Ovary (tissue), 9 donors: ENCODE measurements around the gene ATP1A3. TPM values are rescaled to one million over a fixed set of nuclear protein-coding genes. Genes with fewer than 3 reads are reported as not detected.
"Not testable (repeated sequence)": the region's sequence is repeated elsewhere in the genome, so short reads cannot be mapped to it uniquely, and the experiment has no call there.

Source experiments
- DNase-seq, 5 donors: peaks; one replicate each; pipeline ENCODE4 v3.0.0-alpha.2; 2019 to 2020
- H3K27ac ChIP-seq, 2 donors: fragments of 200-600 bp; one replicate each; pipeline versions ENCODE4 v1.5.1 to v1.8.0; 2019 to 2022
- H3K27me3 ChIP-seq: fragments of 200-600 bp; one replicate; pipeline ENCODE4 v1.8.0; 2022
- H3K36me3 ChIP-seq: fragments of 200-600 bp; sonication (generic); one replicate; pipeline ENCODE4 v1.5.1; 2019
- H3K4me1 ChIP-seq: one replicate; pipeline ENCODE4 v1.8.1; 2013; ENCODE audit warnings: mild to moderate bottlenecking, moderate library complexity; ENCODE audit not compliant: insufficient read depth
- H3K4me3 ChIP-seq: fragments of 200-600 bp; sonication (generic); one replicate; pipeline ENCODE4 v1.5.1; 2017
- H3K9me3 ChIP-seq, 2 donors: fragments of 200-600 bp in 1 of 2; sonication (generic) in 1 of 2; one replicate each; pipeline versions ENCODE4 v1.5.1 to v1.8.1; 2013 to 2019; ENCODE audit warnings: mild to moderate bottlenecking in 1 of 2, moderate library complexity in 1 of 2
- EP300 ChIP-seq: sonication (generic); formaldehyde crosslinking; IDR thresholded peaks from one replicate; pipeline ENCODE4 v1.6.1; 2017; ENCODE audit warnings: antibody characterized with exemption
- POLR2A ChIP-seq: fragments of 450-650 bp; IDR thresholded peaks from one replicate; pipeline ENCODE4 v1.6.1; 2017; ENCODE audit warnings: antibody characterized with exemption, mild to moderate bottlenecking, moderate library complexity
- WGBS, 3 donors: extraction: QIAGEN DNeasy Blood & Tissue Kit in 1 of 3; methylation state at CpG; one replicate each; pipeline versions ENCODE4 v1.1.5 to v1.1.7; 2013 to 2017; 5-methylcytosine and 5-hydroxymethylcytosine counted together
- intact Hi-C, 4 donors: fragments of 100-400 bp; cut with DNase I; formaldehyde crosslinking; loops; one replicate each; pipeline versions ENCODE4 v1.11.0 to v1.15.1; 2022 to 2023
- polyA plus RNA-seq, 2 donors: library from polyadenylated mRNA; stranded (reverse); fragments of 200-250 nt in 1 of 2; fragments of 350-450 nt in 1 of 2; fragmentation: Illumina TruSeq in 1 of 2; extraction: RNeasy Lipid Tissue Mini Kit (QIAGEN cat#74804) in 1 of 2; gene quantifications; one replicate each; pipeline ENCODE4 v1.2.3, GENCODE V29; 2013 to 2014
- total RNA-seq, 7 donors: library from RNA; depleted of rRNA in 2 of 7; stranded (reverse); fragments of >200 nt in 2 of 7; fragmentation: NEBNext Ultra II Directional in 3 of 7; extraction: Animal tissue kit (Norgen Biotek cat#: 25700) in 3 of 7; gene quantifications; one replicate each; pipeline versions ENCODE4 v1.1.0 to v1.2.4, GENCODE V29; 2016 to 2023
- TF ChIP-seq, protein P1 (sequence below), 3 donors: fragments of 450-650 bp in 2 of 3; fragments of 200-600 bp in 1 of 3; IDR thresholded peaks; one replicate each; pipeline versions ENCODE4 v1.5.1 to v1.8.0; 2016 to 2022; ENCODE audit warnings: antibody characterized with exemption in 3 of 3, mild to moderate bottlenecking in 1 of 3
- donor health status: DM: no; HTN: no; CAD: no; lungs with moderate emphysema.
- donor health status: DM: no; HTN: no; CAD: no.
- donor health status: Bipolar disorder and iron deficiency.
- donor health status: DM: yes; HTN: yes; CAD: no.
- donor health status: DM: no; HTN: no; CAD: no.
- donor health status: DM: yes; HTN: yes; CAD: no.

Gene ATP1A3
- total and polyA plus RNA-seq, 9 donors: 0.02 to 0.33 (median 0.32) TPM; not detected in 6

DNA sequence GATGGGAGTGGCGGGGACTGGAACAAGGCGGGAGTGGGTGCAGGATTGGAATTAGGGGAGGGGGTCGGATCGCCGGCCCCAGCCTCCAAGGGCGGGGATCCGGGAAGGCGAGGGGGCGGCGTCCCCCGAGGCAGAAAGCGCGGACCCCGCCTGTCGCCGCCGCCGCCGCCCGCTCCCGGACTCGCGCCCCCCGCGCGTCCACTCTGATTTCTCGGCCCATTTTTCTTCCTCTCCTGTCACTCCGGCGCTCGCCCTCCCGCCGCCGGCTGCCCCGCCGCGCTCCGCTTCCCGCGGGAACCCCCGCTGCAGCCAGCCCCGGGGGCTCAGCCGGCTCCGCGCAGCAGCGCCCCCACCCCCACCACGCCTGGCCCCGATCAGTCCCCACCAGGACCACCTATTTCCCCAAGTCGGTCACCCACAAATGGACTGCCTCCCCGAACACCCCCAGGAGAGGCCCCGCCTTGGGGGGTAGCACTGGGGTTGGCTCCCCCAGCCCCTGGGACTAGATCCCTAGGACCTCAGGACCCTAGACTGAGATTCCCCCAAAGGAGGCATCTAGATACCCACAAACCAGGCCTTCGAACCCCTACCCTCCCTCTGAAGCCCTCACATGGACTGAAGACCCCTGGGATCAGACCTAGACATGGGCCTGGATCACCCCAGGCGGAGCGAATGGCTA, 53.2 kb downstream of the ATP1A3 start:
- H3K27ac ChIP-seq: no peak overlapping the region
- H3K4me1 ChIP-seq: peaks cover 4% of the 10 kb centered on the region
- H3K4me3 ChIP-seq: no peak overlapping the region
- no peaks in the 10 kb centered on the region for H3K9me3 ChIP-seq
- no peaks in the 10 kb centered on the region for H3K36me3 ChIP-seq
- WGBS, 3 donors: 7 to 9% (median 8%) methylated on average over 50 to 53 of the region's 53 CpGs
- no peaks in the 10 kb centered on the region for H3K27me3 ChIP-seq
- intact Hi-C loops: no loop called here
- no peak for DNase-seq
- TF ChIP-seq POLR2A (no peak), EP300 (no peak)
- TF ChIP-seq, protein P1, sequence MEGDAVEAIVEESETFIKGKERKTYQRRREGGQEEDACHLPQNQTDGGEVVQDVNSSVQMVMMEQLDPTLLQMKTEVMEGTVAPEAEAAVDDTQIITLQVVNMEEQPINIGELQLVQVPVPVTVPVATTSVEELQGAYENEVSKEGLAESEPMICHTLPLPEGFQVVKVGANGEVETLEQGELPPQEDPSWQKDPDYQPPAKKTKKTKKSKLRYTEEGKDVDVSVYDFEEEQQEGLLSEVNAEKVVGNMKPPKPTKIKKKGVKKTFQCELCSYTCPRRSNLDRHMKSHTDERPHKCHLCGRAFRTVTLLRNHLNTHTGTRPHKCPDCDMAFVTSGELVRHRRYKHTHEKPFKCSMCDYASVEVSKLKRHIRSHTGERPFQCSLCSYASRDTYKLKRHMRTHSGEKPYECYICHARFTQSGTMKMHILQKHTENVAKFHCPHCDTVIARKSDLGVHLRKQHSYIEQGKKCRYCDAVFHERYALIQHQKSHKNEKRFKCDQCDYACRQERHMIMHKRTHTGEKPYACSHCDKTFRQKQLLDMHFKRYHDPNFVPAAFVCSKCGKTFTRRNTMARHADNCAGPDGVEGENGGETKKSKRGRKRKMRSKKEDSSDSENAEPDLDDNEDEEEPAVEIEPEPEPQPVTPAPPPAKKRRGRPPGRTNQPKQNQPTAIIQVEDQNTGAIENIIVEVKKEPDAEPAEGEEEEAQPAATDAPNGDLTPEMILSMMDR (IDR thresholded peaks at IDR 0.05): no peak

DNA sequence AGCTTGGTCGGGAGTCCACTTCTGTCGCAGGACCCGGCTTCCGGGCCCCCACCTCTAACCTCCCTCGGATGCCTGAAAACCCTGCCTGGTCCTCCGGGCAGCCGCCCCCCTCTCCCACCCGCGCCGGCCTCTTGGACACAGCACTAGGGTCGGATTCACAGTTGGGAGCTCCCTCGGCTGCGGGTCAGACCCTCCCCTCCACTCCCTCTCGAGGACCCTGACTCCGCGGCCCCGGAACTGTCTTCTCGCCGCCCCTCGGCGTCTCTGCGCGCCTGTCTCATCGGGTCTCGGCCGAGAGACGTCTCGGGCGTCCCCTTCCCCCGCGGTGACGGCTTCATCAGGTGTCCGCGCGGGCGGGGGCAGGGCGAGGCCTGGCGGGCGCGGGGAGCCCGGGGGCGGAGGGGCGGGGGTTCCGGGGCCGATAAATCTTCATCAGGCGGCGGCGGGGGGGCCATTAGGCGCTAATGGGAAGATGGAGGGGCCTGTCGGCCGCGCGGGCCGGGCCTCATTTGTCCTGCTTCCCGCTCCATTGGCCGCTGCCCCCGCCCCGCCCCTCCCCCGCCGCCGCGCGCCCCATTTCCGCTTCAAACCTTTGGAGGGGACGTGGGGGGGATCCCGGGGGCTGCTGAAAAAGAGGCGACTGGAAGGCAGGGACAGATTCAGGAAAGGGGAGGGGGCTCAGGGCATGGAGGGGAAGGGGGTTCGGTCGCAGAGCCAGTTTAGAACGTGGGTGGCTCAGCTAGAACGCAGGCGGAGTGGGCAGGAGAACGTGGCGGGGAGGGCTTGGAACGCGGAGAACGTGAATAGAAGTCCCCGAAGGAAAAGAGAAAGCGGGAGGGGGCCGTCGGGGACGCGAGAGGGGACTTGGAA, 53.9 kb downstream of the ATP1A3 start:
- TF ChIP-seq, protein P1 (IDR thresholded peaks at IDR 0.05): no peak
- TF ChIP-seq POLR2A: no peak
- H3K36me3 ChIP-seq: no peaks in the 10 kb centered on the region
- intact Hi-C loops: no loop called here
- H3K27me3 ChIP-seq: no peaks in the 10 kb centered on the region
- peaks cover 4% of the 10 kb centered on the region for H3K4me1 ChIP-seq
- no peaks in the 10 kb centered on the region for H3K9me3 ChIP-seq
- H3K27ac ChIP-seq: no peak overlapping the region
- WGBS, 3 donors: 1 to 2% (median 2%) methylated on average over 69 to 83 of the region's 83 CpGs
- H3K4me3 ChIP-seq: peak overlapping the region; percentile 29
- no peak for DNase-seq

DNA sequence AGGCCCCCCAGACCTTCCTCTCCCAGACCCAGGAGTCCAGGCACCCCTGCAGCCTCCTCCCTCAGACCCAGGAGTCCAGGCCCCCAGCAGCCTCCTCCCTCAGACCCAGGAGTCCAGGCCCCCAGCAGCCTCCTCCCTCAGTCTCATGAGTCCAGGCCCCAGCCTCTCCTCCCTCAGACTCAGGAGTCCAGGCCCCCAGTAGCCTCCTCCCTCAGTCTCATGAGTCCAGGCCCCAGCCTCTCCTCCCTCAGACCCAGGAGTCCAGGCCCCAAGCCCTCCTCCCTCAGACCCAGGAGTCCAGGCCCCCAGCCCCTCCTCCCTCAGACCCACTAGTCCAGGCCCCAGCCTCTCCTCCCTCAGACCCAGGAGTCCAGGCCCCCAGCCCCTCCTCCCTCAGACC, 54.8 kb downstream of the ATP1A3 start:
- H3K9me3 ChIP-seq, H3K4me1 ChIP-seq, DNase-seq, H3K36me3 ChIP-seq, intact Hi-C loops, H3K4me3 ChIP-seq, H3K27me3 ChIP-seq, H3K27ac ChIP-seq: not testable (repeated sequence)

DNA sequence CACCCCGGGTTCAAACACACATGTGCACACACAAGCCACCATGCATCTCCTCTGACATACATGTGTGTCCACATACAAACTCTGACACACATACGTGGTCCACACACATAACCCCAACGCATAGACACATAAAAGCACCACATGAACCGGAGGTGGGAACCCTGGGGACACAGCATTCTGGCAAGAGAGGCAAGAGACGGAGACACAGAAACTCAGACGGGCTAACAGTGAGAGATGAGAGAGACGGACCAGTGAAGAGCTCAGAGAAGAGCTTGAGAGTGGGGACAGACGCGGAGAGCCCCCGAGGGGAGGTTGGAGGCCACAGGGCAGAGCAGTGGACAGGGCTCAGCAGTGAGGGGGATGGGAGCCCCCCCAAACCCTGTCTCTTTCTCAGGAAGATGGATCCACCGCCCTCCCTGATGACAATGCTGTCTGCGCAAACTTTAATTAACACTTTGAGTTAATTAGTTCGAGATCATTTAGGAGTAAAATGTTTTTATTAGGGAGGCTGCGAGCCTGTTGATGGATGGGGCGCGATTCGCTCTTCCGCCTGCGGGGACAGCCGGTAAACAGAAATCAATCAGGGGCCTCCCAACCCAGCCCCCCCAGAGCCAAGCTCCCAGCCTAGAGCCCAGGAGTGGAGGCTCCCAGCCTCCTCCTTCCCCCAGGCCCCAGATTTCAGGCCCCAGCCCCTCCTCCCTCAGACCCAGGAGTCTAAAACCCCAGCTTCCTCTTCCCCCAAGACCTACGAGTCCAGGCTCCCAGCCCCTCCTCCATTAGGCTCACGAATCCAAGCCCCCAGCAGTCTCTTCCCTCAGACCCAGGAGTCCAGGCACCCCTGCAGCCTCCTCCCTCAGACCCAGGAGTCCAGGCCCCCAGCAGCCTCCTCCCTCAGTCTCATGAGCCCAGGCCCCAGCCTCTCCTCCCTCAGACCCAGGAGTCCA, 56.2 kb downstream of the ATP1A3 start:
- Histone ChIP-seq H3K27ac (no peak overlapping the region), H3K9me3 (no peaks in the 10 kb centered on the region), H3K4me3 (no peak overlapping the region), H3K4me1 (peaks cover 4% of the 10 kb centered on the region), H3K27me3 (no peaks in the 10 kb centered on the region), H3K36me3 (no peaks in the 10 kb centered on the region)
- WGBS, 3 donors: 36 to 42% (median 36%) methylated on average over 22 of the region's 22 CpGs
- DNase-seq: no peak
- intact Hi-C loops: no loop called here
- TF ChIP-seq EP300 (no peak), POLR2A (no peak)
- TF ChIP-seq, protein P1 (IDR thresholded peaks at IDR 0.05): no peak
